ENCODE measurements around the gene ITGB5.

- TF ChIP-seq CTCF (IDR thresholded peaks at IDR 0.05) = no peak
- TF ChIP-seq POLR2A (IDR thresholded peaks at IDR 0.05) = no peak
Observed at GRCh38 chr3:124934577-124934976, 47.4 kb upstream of the ITGB5 start, which contains the start of gene MUC13.
